ENCODE measurements around the gene FAM229B.

Gene FAM229B

DNA sequence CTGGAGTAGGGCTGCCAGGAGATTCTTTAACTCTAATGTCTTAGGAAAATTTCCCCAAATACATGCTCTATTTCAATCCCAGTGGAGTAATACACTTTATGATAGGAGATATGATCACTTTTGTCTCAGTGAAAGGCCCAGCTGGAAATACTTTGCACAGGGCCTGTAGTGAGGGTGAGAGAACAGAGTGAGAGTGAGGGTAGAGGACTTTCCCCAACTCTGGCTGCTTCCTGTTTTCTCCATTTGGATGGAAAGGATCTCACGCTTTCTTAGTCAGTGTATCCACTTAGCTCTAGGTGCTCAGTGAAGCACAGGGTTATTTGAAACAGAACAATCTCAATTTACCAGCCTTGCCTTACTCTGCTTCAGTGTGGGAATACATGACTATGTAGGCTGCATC is 36.6 kb downstream of the FAM229B start:
- Histone ChIP-seq H3K36me3 (ENCODE audit: control insufficient read depth, insufficient read depth, low read length) (no peaks in the 10 kb centered on the region), H3K79me2 (no peaks in the 10 kb centered on the region), H3K9ac (no peak overlapping the region), H2AFZ (no peak overlapping the region), H3K27me3 (ENCODE audit: control insufficient read depth, insufficient read depth, low read length) (no peaks in the 10 kb centered on the region), H3K9me3 (ENCODE audit: control insufficient read depth, low read length) (no peaks in the 10 kb centered on the region), H3K4me1 (no peaks in the 10 kb centered on the region), H3K27ac (no peak overlapping the region), H3K4me2 (ENCODE audit: low read length) (no peak overlapping the region), H3K4me3 (ENCODE audit: low read depth, low read length) (no peak overlapping the region)
- TF ChIP-seq, protein P1, sequence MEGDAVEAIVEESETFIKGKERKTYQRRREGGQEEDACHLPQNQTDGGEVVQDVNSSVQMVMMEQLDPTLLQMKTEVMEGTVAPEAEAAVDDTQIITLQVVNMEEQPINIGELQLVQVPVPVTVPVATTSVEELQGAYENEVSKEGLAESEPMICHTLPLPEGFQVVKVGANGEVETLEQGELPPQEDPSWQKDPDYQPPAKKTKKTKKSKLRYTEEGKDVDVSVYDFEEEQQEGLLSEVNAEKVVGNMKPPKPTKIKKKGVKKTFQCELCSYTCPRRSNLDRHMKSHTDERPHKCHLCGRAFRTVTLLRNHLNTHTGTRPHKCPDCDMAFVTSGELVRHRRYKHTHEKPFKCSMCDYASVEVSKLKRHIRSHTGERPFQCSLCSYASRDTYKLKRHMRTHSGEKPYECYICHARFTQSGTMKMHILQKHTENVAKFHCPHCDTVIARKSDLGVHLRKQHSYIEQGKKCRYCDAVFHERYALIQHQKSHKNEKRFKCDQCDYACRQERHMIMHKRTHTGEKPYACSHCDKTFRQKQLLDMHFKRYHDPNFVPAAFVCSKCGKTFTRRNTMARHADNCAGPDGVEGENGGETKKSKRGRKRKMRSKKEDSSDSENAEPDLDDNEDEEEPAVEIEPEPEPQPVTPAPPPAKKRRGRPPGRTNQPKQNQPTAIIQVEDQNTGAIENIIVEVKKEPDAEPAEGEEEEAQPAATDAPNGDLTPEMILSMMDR (IDR thresholded peaks at IDR 0.05): no peak

DNA sequence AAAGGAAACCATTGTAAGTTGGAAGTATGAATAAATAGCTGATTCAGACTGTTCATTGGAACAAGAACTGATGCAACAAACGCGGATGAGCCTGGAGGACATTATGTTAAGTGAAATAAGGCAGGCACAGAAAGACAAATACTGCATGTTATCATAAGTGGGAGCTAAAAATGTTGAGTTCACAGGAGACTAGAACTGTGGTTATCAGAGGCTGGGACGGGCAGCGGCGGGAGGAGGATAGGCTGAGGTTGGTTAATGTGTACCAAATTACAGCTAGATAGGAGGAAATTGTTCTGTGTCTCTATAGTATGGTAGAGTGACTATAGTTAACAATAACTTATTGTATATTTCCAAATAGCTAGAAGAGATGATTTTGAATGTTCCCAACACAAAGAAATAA is 40.8 kb downstream of the FAM229B start:
- H3K4me2 ChIP-seq (ENCODE audit: low read length): no peak overlapping the region
- H2AFZ ChIP-seq: no peak overlapping the region
- H3K9me3 ChIP-seq (ENCODE audit: control insufficient read depth, low read length): no peaks in the 10 kb centered on the region
- H3K4me1 ChIP-seq: no peaks in the 10 kb centered on the region
- H3K9ac ChIP-seq: no peak overlapping the region
- H3K79me2 ChIP-seq: no peaks in the 10 kb centered on the region
- no peak overlapping the region for H3K27ac ChIP-seq
- H3K4me3 ChIP-seq (ENCODE audit: low read depth, low read length): no peak overlapping the region
- TF ChIP-seq, protein P1 (IDR thresholded peaks at IDR 0.05): no peak
- no peaks in the 10 kb centered on the region for H3K27me3 ChIP-seq (ENCODE audit: control insufficient read depth, insufficient read depth, low read length)
- H3K36me3 ChIP-seq (ENCODE audit: control insufficient read depth, insufficient read depth, low read length): no peaks in the 10 kb centered on the region

DNA sequence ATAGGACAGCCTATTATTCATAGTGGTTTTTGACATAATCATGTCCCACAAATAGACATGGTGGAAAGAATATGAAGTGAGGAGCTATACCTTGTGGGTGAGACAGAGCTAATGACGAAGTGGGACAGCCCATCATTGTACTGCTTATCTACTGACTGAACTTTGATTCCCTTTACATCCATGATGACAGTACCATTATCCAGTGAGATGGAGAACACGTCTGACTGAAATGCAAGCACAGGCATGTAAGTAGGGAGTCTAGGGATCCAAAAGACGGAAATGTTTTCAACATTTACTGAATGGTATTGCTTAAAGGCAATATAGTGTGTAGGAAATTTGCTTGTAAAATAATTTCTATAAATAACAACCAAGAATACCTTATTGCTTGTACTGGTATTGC is 43.5 kb downstream of the FAM229B start:
- H3K4me2 ChIP-seq (ENCODE audit: low read length): no peak overlapping the region
- no peak overlapping the region for H3K27ac ChIP-seq
- H3K4me3 ChIP-seq (ENCODE audit: low read depth, low read length): no peak overlapping the region
- H3K9me3 ChIP-seq (ENCODE audit: control insufficient read depth, low read length): no peaks in the 10 kb centered on the region
- no peaks in the 10 kb centered on the region for H3K36me3 ChIP-seq (ENCODE audit: control insufficient read depth, insufficient read depth, low read length)
- TF ChIP-seq, protein P1 (IDR thresholded peaks at IDR 0.05): no peak
- no peak overlapping the region for H3K9ac ChIP-seq
- no peaks in the 10 kb centered on the region for H3K79me2 ChIP-seq
- no peak overlapping the region for H2AFZ ChIP-seq
- H3K4me1 ChIP-seq: no peaks in the 10 kb centered on the region
- H3K27me3 ChIP-seq (ENCODE audit: control insufficient read depth, insufficient read depth, low read length): no peaks in the 10 kb centered on the region

DNA sequence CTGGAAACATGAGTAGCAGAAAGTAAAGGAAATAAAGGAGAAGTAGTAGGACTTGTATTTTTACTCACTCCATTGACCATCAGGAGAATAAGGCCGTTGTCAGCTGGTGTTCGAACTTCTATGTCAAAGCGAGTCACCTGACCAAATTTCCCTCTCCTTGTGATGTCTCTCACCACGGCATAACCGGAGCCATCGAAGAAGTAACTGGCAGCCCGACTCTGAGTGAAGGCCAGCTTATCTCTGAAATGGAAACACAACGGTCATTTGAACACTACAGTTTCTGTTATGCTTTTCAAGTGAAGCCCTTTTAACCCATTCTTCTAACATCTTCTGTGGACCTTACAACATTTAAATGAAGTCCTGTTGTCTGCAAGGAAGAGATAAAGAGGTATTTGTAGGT is 51.7 kb downstream of the FAM229B start:
- Histone ChIP-seq H2AFZ (no peak overlapping the region), H3K27me3 (ENCODE audit: control insufficient read depth, insufficient read depth, low read length) (no peaks in the 10 kb centered on the region), H3K9me3 (ENCODE audit: control insufficient read depth, low read length) (no peaks in the 10 kb centered on the region), H3K9ac (no peak overlapping the region), H3K79me2 (no peaks in the 10 kb centered on the region), H3K4me2 (ENCODE audit: low read length) (no peak overlapping the region), H3K27ac (no peak overlapping the region), H3K4me3 (ENCODE audit: low read depth, low read length) (no peak overlapping the region), H3K36me3 (ENCODE audit: control insufficient read depth, insufficient read depth, low read length) (no peaks in the 10 kb centered on the region), H3K4me1 (no peaks in the 10 kb centered on the region)
- TF ChIP-seq, protein P1 (IDR thresholded peaks at IDR 0.05): no peak

DNA sequence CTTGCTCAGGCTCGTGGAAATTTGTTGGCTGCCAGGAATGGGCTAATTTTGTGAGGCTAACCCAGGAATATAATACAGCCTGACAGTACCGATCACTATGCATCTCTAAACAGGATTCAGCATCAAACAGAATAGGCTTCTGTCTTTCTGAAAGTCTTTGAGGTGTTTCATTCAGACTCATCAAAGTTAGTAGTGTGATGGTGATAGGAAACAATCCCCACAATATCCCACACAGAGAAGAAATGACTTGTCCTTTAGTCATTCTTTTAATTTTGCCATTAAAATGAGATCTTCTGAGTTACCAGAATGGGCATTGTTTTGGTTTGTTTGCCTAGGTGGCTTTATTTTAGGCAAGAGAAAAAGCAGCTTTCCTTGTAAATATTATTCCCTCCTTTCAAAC is 54.3 kb downstream of the FAM229B start:
- TF ChIP-seq, protein P1 (IDR thresholded peaks at IDR 0.05): no peak
- H3K9me3 ChIP-seq (ENCODE audit: control insufficient read depth, low read length): no peaks in the 10 kb centered on the region
- H3K4me1 ChIP-seq: no peaks in the 10 kb centered on the region
- no peak overlapping the region for H2AFZ ChIP-seq
- H3K9ac ChIP-seq: no peak overlapping the region
- no peaks in the 10 kb centered on the region for H3K27me3 ChIP-seq (ENCODE audit: control insufficient read depth, insufficient read depth, low read length)
- H3K27ac ChIP-seq: no peak overlapping the region
- H3K36me3 ChIP-seq (ENCODE audit: control insufficient read depth, insufficient read depth, low read length): no peaks in the 10 kb centered on the region
- H3K4me2 ChIP-seq (ENCODE audit: low read length): no peak overlapping the region
- H3K79me2 ChIP-seq: no peaks in the 10 kb centered on the region
- no peak overlapping the region for H3K4me3 ChIP-seq (ENCODE audit: low read depth, low read length)

Data from parathyroid adenoma (tissue), 2 donors.